PC-9 (cell line): ENCODE measurements around the gene NPHP4.

ENCODE experiments used
- EZH2 ChIP-seq: fragments of 200-600 bp; sonication (generic); IDR thresholded peaks from 2 replicates; pipeline ENCODE4 v1.8.0; 2017; ENCODE audit warnings: antibody characterized with exemption, low read depth
- TF ChIP-seq, protein P1 (sequence below): fragments of 200-600 bp; sonication (generic); conservative IDR thresholded peaks from 2 replicates; pipeline ENCODE4 v1.6.1; 2017; ENCODE audit warnings: mixed run types, antibody characterized with exemption, mild to moderate bottlenecking, moderate library complexity

DNA sequence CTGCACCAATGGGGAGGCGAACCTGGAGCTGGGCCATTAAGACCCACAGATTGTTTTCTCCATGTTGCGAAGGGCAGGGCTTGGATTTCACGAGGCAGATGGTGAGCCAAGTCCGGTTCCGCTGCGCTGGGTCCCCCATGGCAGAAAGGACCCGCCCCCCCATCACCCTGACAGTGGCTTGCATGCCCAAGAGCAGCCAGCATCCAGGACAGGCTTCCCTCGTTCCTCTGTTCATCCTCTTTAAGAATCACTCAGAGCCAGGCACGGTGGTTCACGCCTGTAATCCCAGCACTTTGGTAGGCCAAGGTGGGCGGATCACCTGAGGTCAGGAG, 15.8 kb upstream of the NPHP4 start:
- TF ChIP-seq, protein P1, sequence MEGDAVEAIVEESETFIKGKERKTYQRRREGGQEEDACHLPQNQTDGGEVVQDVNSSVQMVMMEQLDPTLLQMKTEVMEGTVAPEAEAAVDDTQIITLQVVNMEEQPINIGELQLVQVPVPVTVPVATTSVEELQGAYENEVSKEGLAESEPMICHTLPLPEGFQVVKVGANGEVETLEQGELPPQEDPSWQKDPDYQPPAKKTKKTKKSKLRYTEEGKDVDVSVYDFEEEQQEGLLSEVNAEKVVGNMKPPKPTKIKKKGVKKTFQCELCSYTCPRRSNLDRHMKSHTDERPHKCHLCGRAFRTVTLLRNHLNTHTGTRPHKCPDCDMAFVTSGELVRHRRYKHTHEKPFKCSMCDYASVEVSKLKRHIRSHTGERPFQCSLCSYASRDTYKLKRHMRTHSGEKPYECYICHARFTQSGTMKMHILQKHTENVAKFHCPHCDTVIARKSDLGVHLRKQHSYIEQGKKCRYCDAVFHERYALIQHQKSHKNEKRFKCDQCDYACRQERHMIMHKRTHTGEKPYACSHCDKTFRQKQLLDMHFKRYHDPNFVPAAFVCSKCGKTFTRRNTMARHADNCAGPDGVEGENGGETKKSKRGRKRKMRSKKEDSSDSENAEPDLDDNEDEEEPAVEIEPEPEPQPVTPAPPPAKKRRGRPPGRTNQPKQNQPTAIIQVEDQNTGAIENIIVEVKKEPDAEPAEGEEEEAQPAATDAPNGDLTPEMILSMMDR: no peak
- TF ChIP-seq EZH2: no peak
